ENCODE data around the gene NME5. TPM values are rescaled to one million over a fixed set of nuclear protein-coding genes. Genes with fewer than 3 reads are reported as not detected.

The NME5 gene
- total RNA-seq, 2 donors from 2014 or later: 5.8 to 6.6 TPM

GRCh38 chr5:138180183-138180782 is 41.1 kb upstream of the NME5 start:
- DNase-seq (ENCODE audit: low spot score): no peak
- intact Hi-C loops (cut with DNase I): no loop called here
- no peak overlapping the region for H3K4me3 ChIP-seq
- no peaks in the 10 kb centered on the region for H3K9me3 ChIP-seq
- WGBS: 74% methylated on average over 5 of the region's 5 CpGs
- H3K36me3 ChIP-seq: no peaks in the 10 kb centered on the region
- H3K27ac ChIP-seq: no peak overlapping the region
- no peaks in the 10 kb centered on the region for H3K27me3 ChIP-seq (replicated peaks; ENCODE audit: insufficient read depth)
- TF ChIP-seq POLR2AphosphoS5 (IDR thresholded peaks at IDR 0.05) (no peak), CTCF (IDR thresholded peaks at IDR 0.05) (peak in 3 of 4 experiments; percentile 11 to 42 (median 12)), POLR2A (IDR thresholded peaks at IDR 0.05) (no peak)
- H3K4me1 ChIP-seq (replicated peaks): peaks cover 10% of the 10 kb centered on the region

GRCh38 chr5:138179277-138179857 is 40.1 kb upstream of the NME5 start:
- peaks cover 10% of the 10 kb centered on the region for H3K4me1 ChIP-seq (replicated peaks)
- 2% methylated on average over 23 of the region's 23 CpGs for whole genome bisulfite sequencing
- no peak for TF ChIP-seq POLR2A (IDR thresholded peaks at IDR 0.05)
- no peak for TF ChIP-seq POLR2AphosphoS5 (IDR thresholded peaks at IDR 0.05)
- no peak for TF ChIP-seq CTCF (IDR thresholded peaks at IDR 0.05)
- H3K27ac ChIP-seq: no peak overlapping the region
- peak overlapping the region in 1 of 2 donors; percentile 64 for H3K4me3 ChIP-seq
- no peaks in the 10 kb centered on the region for H3K36me3 ChIP-seq
- H3K27me3 ChIP-seq (replicated peaks; ENCODE audit: insufficient read depth): no peaks in the 10 kb centered on the region
- no peaks in the 10 kb centered on the region for H3K9me3 ChIP-seq
- intact Hi-C loops (cut with DNase I): no loop called here
- DNase-seq (ENCODE audit: low spot score): no peak

DNA sequence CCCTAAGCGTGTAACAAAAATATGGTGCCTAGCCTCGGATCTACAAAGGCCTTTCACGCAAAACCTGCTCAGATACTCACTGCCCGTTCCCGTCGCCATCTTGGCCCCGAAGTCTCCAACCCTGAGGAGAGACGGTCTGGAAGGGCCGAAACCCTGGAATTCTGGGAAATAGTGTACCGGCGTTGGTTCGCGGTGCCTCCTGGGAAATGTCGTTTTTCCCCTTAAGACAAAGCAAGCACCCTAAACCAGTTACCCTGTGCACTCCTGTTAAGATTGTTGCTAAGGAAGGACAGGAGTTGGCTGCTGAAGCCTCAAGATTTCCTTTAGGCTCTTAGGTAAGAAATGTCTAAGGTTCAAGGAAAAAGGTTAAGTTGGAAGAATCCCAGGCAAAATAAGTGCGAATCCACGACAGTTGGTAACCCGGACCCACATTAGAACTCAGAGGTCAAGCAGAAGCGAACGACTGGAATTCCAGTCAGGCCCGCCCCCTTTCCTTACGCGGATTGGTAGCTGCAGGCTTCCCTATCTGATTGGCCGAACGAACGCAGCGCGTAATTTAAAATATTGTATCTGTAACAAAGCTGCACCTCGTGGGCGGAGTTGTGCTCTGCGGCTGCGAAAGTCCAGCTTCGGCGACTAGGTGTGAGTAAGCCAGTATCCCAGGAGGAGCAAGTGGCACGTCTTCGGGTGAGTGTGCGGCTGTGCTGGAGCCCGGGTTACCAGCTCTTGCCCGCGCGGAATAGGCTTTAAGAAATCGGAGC is 39.5 kb upstream of the NME5 start, which contains the start of the genes BRD8 and KIF20A:
Gene BRD8, minus strand, starts transcription at position 115 of the 761 bp plus-strand sequence. Its CDS starts 16 bp downstream, at position 99.
Gene KIF20A, plus strand, starts transcription at position 597 of the 761 bp plus-strand sequence. CDS start 569 bp downstream, outside the sequence.
- under 1% methylated on average over 41 of the region's 41 CpGs for WGBS
- no peaks in the 10 kb centered on the region for H3K27me3 ChIP-seq (replicated peaks; ENCODE audit: insufficient read depth)
- intact Hi-C loops (cut with DNase I): no loop called here
- peak; percentile 95 for DNase-seq (ENCODE audit: low spot score)
- peak; percentile 96 for TF ChIP-seq POLR2AphosphoS5 (IDR thresholded peaks at IDR 0.05)
- peak; percentile 28 for TF ChIP-seq POLR2A (IDR thresholded peaks at IDR 0.05)
- no peak for TF ChIP-seq CTCF (IDR thresholded peaks at IDR 0.05)
- H3K36me3 ChIP-seq: no peaks in the 10 kb centered on the region
- H3K4me3 ChIP-seq: peak within 1 kb of the TSS; percentile 64 to 65
- peak within 1 kb of the TSS; percentile 85 to 90 for H3K27ac ChIP-seq
- H3K9me3 ChIP-seq: no peaks in the 10 kb centered on the region
- H3K4me1 ChIP-seq (replicated peaks): peaks cover 10% of the 10 kb centered on the region

DNA sequence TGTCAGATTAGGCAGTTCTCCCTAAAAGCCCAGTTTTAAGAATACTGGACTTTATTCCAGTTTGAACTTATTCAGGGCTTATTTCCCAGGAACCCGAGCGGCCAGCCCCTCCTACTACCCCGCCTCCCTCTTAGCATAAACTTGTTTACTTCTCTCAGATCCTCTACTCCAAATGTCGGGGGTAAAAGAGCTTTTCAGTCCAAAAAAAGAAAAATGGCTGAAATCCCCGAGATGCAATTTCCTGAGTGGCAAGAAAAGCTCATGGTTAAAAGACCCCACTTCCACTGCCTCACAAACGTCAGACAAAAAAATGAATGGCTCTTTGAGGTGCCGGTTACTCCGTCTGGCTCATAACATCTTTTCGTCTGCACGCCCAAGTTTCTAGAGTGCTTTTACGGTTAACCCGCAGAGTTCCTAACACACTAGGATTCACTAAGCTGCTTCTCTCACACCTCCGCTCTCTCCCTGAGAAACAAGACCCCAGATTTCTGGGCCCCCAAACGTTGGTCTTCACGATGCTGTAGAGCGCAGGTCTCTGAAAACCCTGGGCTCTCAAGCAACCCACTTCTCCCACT is 38.8 kb upstream of the NME5 start:
- intact Hi-C loops (cut with DNase I): no loop called here
- H3K4me3 ChIP-seq: peak overlapping the region; percentile 64 to 65
- peaks cover 10% of the 10 kb centered on the region for H3K4me1 ChIP-seq (replicated peaks)
- TF ChIP-seq POLR2A (IDR thresholded peaks at IDR 0.05): no peak
- no peak for TF ChIP-seq POLR2AphosphoS5 (IDR thresholded peaks at IDR 0.05)
- no peak for TF ChIP-seq CTCF (IDR thresholded peaks at IDR 0.05)
- under 1% methylated on average over 16 of the region's 16 CpGs for WGBS
- H3K9me3 ChIP-seq: no peaks in the 10 kb centered on the region
- H3K36me3 ChIP-seq: no peaks in the 10 kb centered on the region
- H3K27ac ChIP-seq: peak overlapping the region; percentile 85 to 90
- DNase-seq (ENCODE audit: low spot score): peak; percentile 33
- no peaks in the 10 kb centered on the region for H3K27me3 ChIP-seq (replicated peaks; ENCODE audit: insufficient read depth)

Data from prostate gland (tissue), 2 donors.